Superior temporal gyrus (tissue), 1 donor: ENCODE measurements around the gene CCDC116.

Source experiments
- DNase-seq: peaks from one replicate; pipeline ENCODE4 v3.0.0-alpha.2; 2016; ENCODE audit errors: extremely low spot score

The CCDC116 gene

GRCh38 chr22:21679383-21679782 lies 46.8 kb downstream of the CCDC116 start:
- no peak for DNase-seq

DNA sequence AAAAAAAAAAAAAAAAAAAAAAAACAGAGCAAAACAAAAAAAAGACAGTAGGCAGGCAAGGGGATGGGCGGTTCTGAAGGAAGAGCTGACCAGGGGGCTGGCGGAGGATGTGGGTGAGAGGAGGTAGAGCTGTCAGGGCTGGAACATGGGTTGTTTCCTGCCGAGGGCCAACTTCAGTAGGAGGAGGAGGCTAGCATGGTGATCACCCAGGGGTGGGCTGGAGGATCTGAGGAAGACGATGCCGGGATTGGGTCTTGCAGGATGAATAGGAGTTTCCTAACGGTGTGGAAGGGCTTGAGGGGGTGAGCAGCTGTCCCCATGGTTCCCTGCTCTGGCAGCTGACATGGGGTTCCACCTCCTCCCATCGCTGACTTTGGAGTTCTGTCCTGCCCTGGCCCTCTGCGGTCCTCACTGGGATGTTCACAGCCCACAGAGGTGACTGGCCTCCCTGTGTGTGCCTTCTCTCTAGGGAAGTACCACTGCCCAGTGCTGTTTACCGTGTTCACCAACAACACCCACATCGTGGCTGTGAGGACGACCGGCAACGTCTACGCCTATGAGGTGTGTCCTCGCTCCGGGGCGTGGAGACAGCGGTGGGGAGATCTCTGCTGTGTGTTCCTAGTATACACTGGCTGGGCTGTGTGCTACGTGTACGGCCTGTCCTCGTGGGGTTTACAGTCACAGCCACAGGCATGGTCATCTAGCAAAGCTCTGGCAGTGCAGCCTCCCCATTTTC lies 48.4 kb downstream of the CCDC116 start:
- DNase-seq, result no peak

DNA sequence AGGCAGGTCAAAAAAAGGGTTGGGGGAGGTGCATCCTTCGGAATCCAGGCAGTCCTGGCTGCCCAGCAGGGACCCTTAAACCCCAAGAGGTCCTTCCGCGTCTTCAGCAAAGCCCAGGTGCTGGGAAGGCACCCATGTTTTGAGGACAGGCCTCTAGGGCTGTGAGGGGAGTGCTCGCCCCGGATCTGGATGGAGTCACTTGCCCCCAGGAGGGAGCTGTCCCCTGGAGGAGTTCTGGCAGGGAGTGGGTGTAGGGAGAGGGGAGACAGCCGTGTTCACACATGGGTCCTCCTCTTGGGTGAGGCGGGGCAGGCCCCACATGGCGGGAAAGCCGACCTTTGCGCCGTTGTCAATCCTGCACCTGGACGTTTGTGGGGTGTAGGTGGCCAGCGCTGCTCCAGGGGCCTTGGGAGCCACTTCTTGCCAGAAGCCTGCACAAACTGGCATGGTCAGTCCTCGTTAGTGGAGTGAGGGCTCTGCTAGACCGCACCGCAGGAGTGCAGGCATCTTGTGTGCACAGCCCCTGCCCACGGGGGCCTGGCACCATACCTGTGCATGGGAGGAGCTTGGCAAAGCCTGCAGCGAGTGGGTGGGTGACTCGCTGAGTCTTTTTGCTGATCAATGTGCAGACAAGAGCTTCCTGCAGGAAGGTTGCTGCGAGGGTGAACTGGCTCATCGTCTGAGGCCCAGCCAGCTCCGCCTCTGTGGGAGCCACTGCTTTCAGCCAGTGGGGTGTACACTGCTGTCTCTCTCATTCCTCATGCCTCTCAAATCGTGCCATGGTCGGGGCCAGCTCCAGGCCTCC lies 49.2 kb downstream of the CCDC116 start:
- DNase-seq, result no peak

DNA sequence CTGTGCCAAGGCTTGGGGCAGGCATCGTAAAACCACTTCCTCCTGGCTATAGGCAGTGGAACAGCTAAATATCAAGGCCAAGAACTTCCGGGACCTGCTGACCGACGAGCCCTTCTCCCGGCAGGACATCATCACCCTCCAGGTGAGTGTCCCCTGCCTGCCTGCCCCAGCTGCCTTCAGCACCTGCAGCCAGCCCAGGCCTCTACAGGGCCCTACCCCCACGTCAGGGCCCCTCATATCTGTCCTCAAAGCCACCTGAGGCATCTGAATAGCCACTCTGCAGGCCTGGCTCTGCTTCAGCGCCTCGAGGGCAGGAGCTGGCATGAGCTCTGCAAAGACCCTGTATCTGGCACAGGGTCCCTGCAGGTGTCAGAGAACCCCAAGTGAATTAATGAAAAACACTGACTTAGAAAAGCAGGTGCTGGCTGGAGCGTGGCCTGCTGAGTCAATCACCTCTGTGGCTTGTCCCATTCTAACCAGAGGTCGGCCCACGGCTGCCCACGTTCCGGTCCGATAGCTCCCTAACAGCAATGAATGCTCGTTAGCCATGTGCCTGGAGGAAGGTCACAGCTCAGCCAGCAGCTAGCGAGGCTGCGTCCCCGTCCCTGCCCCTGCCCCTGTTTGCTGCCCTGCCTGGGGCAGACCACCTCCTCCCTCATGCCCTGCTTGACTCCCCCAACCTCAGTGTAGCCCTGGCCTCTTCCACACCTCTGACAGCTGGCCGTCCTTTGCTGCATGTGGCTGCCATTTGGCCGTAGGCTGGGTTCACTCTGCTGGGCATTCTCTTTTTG lies 50.0 kb downstream of the CCDC116 start:
- DNase-seq, result no peak

DNA sequence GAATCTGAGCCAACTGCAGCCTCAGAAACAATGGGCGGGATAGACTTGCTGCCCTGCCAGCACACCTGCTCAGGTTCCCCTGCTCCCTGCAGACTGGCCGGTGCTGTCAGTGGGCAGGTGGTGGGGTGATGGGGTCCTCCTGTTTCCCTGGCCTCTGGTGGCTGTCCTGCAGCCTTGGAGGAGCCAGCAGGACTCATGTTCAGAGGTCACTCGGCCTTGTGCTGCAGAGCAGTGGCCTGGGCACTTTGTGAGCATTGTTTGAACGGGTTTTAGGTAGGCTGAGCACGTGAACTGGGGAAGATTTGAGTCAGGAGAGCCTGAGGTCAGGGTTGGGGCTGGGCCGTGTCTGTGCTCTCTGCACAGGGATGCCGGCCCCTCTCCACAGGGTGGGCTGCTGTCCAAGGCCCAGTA lies 50.8 kb downstream of the CCDC116 start:
- DNase-seq, result no peak

- no peak for DNase-seq
Observed at GRCh38 chr22:21684492-21685163, 52.1 kb downstream of the CCDC116 start.

DNA sequence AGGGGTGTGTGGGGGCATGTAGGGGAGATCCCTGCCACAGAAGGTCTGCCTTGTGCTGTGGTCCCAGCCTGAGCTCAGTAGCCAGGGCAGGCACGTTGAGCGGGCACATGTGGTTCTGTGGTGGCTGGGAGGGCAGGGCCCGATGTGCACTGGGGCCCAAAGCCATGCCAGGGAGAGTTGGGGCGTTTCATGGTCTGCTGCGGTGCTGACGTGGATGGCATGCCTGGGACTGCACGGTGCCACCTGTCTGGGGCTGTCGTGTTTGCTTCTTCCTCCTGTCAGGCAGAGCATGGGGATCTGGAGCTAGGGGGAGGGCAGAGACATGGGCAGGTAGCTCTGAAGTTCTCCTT lies 52.6 kb downstream of the CCDC116 start:
- no peak for DNase-seq

DNA sequence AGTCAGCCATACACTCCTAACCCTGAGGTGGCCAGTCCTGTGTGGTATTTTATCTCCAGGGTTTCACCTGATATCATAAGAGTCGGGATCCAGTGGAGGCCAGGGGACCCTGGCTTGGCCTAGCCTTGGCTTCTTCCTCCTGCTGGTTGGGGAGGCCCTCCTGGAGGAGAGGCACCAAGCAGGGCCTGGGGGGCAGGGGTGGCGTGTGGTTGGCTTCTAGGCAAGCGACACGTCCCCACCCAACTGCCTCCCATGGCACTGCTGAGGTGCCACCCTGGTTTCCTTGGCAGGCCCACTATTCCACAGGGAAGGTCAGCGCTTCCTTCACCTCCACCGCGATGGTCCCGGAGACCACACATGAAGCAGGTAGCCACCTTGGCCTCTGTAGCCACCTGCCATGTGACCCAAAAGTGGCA lies 53.6 kb downstream of the CCDC116 start:
- DNase-seq, result no peak
